ENCODE measurements around the gene COL1A1. TPM values are rescaled to one million over a fixed set of nuclear protein-coding genes. Genes with fewer than 3 reads are reported as not detected.

COL1A1 gene
- total RNA-seq, 4 donors from 2014 or later, result 20.7 to 123 (median 41.5) TPM

DNA sequence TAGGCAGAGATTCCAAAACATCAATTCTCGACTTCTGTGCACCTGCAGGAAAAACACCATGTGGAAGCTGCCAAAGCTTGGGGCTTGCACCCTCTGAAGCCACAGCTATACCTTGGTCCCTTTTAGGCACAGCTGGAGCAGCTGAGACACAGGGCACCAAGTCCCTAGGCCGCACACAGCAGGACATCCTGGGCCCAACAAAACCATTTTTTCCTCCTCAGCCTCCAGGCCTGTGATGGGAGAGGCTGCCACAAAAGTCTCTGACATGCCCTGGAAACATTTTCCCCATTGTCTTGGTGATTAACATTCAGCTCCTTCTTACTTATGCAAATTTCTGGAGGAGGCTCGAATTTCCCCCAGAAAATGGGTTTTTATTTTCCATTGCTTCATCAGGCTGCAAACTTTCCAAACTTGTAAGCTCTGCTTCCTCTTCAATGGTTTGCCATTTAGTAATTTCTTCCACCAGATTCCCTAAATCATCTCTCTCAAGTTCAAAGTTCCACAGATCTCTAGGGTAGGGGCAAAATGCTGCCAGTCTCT lies 24.3 kb upstream of the COL1A1 start:
- intact Hi-C loops (cut with DNase I), result no loop called here
- no peaks in the 10 kb centered on the region for H3K27me3 ChIP-seq
- WGBS, result 92% methylated on average over 2 of the region's 3 CpGs
- TF ChIP-seq, protein P1, sequence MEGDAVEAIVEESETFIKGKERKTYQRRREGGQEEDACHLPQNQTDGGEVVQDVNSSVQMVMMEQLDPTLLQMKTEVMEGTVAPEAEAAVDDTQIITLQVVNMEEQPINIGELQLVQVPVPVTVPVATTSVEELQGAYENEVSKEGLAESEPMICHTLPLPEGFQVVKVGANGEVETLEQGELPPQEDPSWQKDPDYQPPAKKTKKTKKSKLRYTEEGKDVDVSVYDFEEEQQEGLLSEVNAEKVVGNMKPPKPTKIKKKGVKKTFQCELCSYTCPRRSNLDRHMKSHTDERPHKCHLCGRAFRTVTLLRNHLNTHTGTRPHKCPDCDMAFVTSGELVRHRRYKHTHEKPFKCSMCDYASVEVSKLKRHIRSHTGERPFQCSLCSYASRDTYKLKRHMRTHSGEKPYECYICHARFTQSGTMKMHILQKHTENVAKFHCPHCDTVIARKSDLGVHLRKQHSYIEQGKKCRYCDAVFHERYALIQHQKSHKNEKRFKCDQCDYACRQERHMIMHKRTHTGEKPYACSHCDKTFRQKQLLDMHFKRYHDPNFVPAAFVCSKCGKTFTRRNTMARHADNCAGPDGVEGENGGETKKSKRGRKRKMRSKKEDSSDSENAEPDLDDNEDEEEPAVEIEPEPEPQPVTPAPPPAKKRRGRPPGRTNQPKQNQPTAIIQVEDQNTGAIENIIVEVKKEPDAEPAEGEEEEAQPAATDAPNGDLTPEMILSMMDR (IDR thresholded peaks at IDR 0.05), result no peak
- TF ChIP-seq POLR2A (IDR thresholded peaks at IDR 0.05; ENCODE audit: low read depth), result no peak
- TF ChIP-seq POLR2AphosphoS5 (IDR thresholded peaks at IDR 0.05), result no peak
- TF ChIP-seq EP300 (IDR thresholded peaks at IDR 0.05), result no peak
- H3K27ac ChIP-seq (replicated peaks in 1 of 4), result no peak overlapping the region
- no peaks in the 10 kb centered on the region for H3K36me3 ChIP-seq
- no peak overlapping the region for H3K4me3 ChIP-seq
- no peaks in the 10 kb centered on the region for H3K9me3 ChIP-seq
- DNase-seq (ENCODE audit: extremely low spot score), result no peak
- H3K4me1 ChIP-seq, result peaks cover 19 to 24% (median 24%) of the 10 kb centered on the region in 4 donors

DNA sequence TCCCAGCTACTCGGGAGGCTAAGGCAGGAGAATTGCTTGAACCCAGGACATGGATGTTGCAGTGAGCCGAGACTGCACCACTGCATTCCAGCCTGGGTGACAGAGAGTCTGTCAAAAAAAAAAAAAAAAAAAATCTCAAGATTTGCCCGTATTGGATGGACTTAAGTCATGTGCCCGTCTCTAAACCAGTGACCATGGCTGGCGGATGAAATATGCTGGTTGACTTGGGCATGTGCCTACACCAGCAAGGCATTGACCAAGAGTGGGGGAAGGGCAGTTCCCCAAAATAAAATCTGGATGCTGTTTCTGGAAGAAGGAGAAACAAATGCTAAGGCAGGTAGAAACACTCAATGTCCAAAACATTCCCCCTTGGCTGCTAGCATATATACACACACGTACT lies 21.5 kb upstream of the COL1A1 start:
- H3K36me3 ChIP-seq, result no peaks in the 10 kb centered on the region
- peak overlapping the region; percentile 51 to 76 (median 68) for H3K27ac ChIP-seq (replicated peaks in 1 of 4)
- no peak overlapping the region for H3K4me3 ChIP-seq
- H3K27me3 ChIP-seq, result no peaks in the 10 kb centered on the region
- no peak for DNase-seq (ENCODE audit: extremely low spot score)
- no peak for TF ChIP-seq POLR2A (IDR thresholded peaks at IDR 0.05; ENCODE audit: low read depth)
- no peak for TF ChIP-seq POLR2AphosphoS5 (IDR thresholded peaks at IDR 0.05)
- TF ChIP-seq, protein P1 (IDR thresholded peaks at IDR 0.05), result no peak
- no peak for TF ChIP-seq EP300 (IDR thresholded peaks at IDR 0.05)
- H3K9me3 ChIP-seq, result no peaks in the 10 kb centered on the region
- 92% methylated on average over 6 of the region's 6 CpGs for WGBS
- H3K4me1 ChIP-seq, result peaks cover 24 to 53% (median 51%) of the 10 kb centered on the region in 4 donors
- intact Hi-C loops (cut with DNase I), result no loop called here

DNA sequence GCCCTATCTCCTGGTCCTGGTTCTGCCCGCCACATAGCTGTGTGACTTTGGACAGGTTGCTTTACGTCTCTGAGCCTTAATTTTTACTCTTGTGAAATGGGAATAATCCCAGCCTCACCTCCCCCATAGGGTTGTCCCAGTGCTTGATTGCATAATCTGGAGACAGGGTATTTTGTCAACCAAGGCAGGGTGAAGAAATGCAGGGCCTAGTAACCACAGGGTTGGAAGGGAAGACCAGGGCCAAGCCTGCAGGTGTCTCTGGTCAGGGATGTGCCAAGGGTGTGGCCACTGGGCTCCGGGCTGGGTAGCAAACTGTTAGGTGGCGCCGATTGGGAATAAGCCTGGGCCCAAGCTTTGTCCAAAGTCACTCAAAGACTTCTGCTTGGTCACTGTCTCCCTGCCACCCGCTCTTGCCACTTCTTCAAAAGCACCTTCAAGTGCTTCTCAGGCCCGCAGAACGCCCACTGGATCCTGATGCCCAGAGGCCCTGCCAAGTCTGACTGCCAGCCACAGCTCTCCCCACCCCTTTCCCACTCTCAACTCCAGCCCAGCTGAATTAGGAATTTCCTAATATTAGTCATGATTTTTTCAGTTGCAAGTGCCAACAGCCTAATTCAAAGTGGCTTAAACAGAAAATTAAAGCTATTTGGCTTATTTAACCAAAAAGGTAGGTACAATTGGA lies 20.6 kb upstream of the COL1A1 start:
- WGBS, result 53% methylated on average over 7 of the region's 8 CpGs
- Histone ChIP-seq H3K36me3 (no peaks in the 10 kb centered on the region), H3K4me3 (peak overlapping the region in 1 of 4 donors; percentile 6), H3K9me3 (no peaks in the 10 kb centered on the region), H3K27ac (replicated peaks in 1 of 4) (peak overlapping the region; percentile 51 to 76 (median 68)), H3K4me1 (peaks cover 29 to 62% (median 61%) of the 10 kb centered on the region in 4 donors), H3K27me3 (no peaks in the 10 kb centered on the region)
- intact Hi-C loops (cut with DNase I), result no loop called here
- DNase-seq (ENCODE audit: extremely low spot score), result no peak
- peak in 1 of 2 donors; percentile 45 for TF ChIP-seq POLR2AphosphoS5 (IDR thresholded peaks at IDR 0.05)
- TF ChIP-seq, protein P1 (IDR thresholded peaks at IDR 0.05), result no peak

DNA sequence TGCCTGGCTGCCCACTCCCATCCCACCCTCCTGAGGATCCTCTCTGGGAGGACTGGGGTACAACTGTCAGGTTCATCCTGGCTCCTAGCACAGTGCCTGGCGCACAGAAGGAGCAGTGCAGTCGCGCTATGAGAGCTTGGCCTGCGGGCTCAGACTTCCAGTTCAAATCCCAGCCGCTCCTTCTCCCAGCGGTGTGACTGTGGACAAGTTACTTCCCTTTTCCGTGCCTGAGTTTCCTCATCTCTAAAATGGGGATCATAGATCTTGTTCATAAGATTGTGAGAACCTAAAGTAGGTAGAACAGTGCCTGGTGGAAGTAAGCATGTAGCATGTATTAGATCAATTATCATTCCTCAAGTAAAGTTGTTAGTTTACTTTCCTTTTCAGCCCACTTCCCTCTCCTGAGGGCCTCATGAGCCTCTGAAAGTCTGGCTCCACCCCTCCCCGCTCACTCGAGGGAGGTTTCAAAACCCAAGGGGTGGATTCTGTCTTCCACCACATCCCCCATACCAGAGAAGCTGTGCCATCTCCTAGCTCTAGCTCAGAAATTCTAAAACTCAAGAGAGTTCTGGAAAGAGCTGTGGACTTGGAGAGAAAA lies 19.9 kb upstream of the COL1A1 start:
- peak; percentile 31 for DNase-seq (ENCODE audit: extremely low spot score)
- intact Hi-C loops (cut with DNase I), result no loop called here

More for the DNA sequence above, 19.9 kb upstream of the COL1A1 start:
- Histone ChIP-seq H3K27ac (replicated peaks in 1 of 4) (peak overlapping the region; percentile 51 to 76 (median 68)), H3K4me1 (peaks cover 29 to 62% (median 62%) of the 10 kb centered on the region in 4 donors), H3K27me3 (no peaks in the 10 kb centered on the region), H3K9me3 (no peaks in the 10 kb centered on the region), H3K36me3 (no peaks in the 10 kb centered on the region), H3K4me3 (no peak overlapping the region)
- 77% methylated on average over 9 of the region's 9 CpGs for WGBS
- no peak for TF ChIP-seq POLR2A (IDR thresholded peaks at IDR 0.05; ENCODE audit: low read depth)
- no peak for TF ChIP-seq POLR2AphosphoS5 (IDR thresholded peaks at IDR 0.05)
- no peak for TF ChIP-seq EP300 (IDR thresholded peaks at IDR 0.05)
- TF ChIP-seq, protein P1 (IDR thresholded peaks at IDR 0.05), result no peak

Measured in esophagus muscularis mucosa (tissue), 4 donors.